ENCODE measurements around the gene PTPRE.

Gene PTPRE

DNA sequence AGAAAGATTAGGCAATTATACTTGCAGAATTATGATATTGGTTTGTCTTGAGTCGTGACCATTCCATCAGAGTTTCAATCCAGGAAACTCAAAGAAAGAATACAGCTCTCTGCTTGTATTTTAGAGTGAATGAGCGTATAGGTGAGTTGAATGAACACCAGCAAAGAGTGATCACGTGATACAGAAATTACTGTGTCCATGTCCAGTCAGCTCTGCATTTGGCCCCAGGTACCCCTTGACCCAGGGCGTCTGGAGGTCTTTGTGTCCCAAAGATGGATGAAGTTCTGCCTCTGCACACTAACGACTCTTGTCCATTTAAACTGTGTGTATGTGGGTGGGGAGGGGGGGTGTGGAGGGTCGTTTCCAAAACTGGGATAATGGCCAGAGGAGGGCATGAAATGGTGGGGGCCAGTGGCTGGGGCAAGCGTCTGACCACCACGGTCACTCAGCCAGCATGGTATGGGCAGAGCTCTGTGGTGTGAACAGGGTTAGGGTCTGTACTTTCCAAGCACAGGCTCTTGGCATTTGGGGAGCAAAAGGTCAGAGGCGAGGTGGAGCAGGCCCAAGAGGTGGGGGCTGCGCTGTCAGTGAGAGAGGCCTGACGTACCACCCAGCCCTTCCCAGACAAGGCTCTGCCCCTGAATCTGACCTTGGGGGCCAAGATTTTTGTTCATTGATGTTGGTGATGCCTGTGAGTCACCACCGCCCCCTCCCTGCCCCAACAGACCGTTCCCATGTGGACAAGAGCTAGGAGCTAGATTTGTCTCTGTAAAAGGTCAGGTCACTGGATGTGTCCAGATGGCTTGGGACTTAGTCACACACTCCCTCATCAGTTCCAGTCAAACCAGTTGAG, 1.4 kb downstream of the PTPRE start:
- no peak for DNase-seq (ENCODE audit: low spot score)

GRCh38 chr10:127908959-127909267, 2.0 kb downstream of the PTPRE start:
- no peak for DNase-seq (ENCODE audit: low spot score)

- no peak for DNase-seq (ENCODE audit: low spot score)
These were observed 3.0 kb downstream of the PTPRE start for GRCh38 chr10:127909716-127910463.

DNA sequence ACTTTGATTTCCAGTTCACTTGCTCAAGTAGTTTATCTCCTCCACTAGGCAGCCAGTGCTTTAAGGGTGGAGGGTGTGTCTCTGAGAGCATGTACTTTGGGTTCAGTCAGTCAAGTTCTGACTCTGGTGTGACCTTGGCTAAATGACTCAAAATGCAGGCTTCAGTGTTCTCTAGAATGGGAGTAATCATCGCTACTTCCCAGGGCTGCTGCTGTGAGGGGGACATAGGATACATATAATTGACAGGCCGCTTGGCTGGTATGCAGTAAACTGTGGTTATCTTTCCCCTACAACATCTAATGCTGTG, 3.5 kb downstream of the PTPRE start:
- DNase-seq (ENCODE audit: low spot score): no peak

GRCh38 chr10:127911218-127911866, 4.4 kb downstream of the PTPRE start:
- peak; percentile 16 for DNase-seq (ENCODE audit: low spot score)

DNA sequence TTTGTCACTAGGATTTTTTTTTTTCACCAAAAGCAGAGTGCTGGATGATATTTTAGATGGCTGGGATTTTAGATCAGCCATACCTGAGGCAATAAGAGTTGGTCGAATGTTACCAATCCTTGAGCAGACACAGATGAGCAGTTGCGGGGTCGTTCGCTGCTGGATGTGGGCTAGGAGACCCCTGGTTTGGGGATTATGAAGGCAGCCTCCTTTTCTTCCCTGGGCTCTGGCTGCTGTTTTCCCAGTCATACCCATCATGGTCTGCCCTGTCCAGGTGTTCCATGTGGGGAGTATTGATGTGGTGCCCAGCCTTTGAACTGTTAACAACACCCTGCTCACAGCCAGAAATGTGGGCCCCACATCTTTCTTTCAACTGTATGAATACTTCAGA, 5.0 kb downstream of the PTPRE start:
- no peak for DNase-seq (ENCODE audit: low spot score)

GRCh38 chr10:127912607-127913367, 5.9 kb downstream of the PTPRE start:
- no peak for DNase-seq (ENCODE audit: low spot score)

GRCh38 chr10:127913368-127913759, 6.5 kb downstream of the PTPRE start:
- no peak for DNase-seq (ENCODE audit: low spot score)

- DNase-seq (ENCODE audit: low spot score): no peak
These were observed 8.4 kb downstream of the PTPRE start for GRCh38 chr10:127915324-127915723.

DNA sequence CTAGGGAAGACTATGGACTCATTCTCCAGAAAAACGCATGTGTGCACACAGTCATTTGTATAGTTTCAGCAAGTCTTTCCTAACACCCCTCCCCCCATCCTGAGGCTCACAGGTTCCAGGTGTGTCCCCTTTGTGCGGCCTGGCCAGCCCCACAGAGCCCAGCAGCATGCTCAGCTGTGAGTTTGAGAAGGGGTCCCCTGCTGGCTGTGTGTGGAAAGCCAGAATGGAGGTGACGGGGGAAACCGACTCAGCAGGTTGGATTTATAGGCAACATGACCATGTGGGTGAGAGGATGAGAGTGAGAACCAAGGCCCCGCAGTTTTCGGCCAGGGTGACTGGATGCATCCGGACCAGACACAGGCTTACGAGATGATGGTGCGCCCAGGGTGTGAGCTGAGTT, 9.9 kb downstream of the PTPRE start:
- no peak for DNase-seq (ENCODE audit: low spot score)

GRCh38 chr10:127918572-127918971, 11.7 kb downstream of the PTPRE start:
- no peak for DNase-seq (ENCODE audit: low spot score)

DNA sequence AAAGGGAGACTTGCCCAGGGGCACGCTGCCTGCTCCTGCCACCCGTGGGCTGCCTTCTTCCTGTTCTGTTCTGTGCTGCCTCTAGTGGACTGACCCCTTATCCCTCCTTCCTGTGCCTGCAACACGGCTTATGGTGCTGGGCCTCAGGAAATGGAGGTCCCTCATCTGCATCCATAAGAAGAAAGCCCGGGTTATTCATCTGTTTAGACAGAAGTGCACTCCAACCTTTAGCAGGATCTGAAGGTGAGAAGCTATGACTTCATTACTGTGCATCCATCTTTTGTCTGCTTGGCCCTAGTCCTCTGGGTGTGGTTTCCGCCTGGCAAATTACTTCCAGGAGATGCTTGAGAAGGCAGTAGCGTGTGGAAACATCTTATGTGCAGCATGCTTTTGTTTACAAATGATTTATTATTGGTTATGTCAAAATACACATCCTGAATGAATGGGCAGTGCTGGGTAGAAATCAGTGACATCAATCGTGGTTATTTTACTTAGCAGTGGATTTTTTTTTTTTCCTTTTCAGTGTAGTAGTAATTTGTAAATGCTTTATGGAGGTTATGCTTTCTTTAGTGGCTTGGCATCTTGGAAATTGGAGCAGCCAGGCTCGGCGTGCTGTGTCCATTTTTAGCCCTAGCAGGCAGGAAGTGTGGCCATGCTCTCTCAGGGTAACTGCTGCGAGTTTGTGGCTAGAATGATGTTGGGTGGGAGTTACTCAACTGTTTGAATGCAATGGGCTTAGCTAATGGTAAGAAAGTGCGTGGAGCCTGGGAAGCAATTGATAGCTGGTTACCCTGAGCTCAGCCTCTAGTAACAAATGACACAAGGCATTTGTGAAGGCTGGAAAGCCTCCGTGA, 12.7 kb downstream of the PTPRE start:
- DNase-seq (ENCODE audit: low spot score): peak; percentile 33

- no peak for DNase-seq (ENCODE audit: low spot score)
These were observed 13.6 kb downstream of the PTPRE start for GRCh38 chr10:127920306-127921074.

- no peak for DNase-seq (ENCODE audit: low spot score)
These were observed 14.3 kb downstream of the PTPRE start for GRCh38 chr10:127921075-127921752.

DNA sequence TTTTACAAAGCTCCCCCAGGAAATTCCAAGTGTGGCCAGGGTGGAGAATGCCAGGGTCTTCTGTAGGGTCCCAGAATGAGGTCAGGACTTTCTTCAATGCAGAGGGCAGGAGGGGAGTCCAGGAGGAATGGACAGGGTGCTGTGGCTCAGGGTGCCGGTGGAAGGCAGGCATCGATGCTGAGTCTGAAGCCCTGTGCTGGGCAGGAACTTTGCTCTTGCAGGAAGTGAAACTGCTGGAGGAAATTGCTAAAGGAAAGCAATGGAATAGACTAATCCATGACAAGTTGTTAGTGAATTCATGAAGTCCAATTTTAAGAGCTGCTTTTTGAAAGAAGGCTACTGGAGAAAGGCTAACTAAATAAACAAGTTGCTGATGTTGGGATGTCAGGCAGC, 14.8 kb downstream of the PTPRE start:
- DNase-seq (ENCODE audit: low spot score): no peak

DNA sequence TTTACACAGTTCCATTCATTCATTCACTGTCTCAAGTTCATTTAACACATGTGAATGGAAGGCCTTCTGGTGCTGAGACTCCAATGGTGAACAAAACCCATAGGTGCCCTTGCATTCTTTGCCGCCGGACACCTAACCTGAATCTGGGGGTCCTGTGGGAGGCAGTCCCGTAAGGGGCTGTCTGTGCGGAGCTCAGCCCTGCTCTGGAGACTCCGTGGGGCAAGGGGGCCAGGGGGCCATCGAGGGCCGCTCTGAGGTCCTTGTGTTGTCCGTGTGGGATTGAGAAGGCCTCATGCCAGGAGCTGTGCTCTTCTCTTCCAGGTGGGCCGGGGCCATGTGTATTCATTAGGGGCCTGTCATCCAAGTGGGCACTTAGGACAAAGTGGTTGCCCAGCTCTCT, 15.3 kb downstream of the PTPRE start:
- no peak for DNase-seq (ENCODE audit: low spot score)

DNA sequence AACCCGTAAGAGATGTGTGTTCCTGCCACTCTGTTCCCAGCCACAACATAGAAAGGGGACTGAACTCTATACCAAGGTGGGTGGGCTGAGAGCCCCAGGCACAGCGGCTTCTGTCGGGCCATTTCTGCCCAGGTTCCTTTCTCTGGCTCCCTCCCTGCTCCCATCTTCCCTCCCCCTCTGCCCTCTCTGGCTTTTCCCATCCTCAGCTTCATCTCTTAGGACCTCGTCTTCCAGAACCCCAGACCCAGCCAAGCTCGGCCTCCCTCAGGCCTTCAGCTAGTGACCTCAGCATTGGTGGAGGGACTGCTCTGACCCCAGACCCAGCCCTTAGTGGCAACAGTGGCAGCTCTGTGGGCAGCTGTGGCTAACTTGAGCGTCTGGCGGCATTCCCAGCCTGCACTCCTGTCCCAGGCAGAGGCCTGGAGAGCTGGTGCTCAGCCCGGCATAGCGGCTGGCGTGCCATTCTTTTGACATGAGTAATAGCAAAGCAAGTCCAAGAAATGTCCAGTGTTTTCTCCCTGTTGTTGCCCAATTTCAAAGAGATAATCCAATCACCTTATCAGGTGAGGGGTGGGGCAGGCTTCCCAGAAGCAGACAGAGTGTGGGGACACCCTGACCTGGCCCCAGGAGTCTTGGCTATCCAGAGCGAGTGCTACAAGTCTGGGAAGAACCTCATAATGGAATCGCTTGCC, 15.9 kb downstream of the PTPRE start:
- no peak for DNase-seq (ENCODE audit: low spot score)

DNA sequence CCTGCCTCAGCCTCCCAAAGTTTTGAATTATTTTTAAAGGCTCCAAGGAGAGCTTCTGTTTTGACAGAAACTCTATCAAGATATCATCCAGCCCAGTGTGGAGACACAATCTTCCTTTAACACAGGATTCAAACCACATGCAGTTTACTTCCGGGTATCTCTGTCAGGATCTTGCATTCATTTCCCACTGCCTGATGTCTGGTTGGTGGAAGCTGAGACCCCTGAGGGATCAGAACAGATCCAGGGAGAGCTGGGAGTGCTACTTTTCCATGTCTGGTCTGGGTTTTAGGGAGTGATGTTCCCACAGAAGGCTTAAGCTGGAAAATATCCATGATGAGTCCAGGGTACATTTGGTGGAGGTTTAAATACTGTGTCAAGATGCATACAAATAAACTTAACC, 16.7 kb downstream of the PTPRE start:
- DNase-seq (ENCODE audit: low spot score): no peak

GRCh38 chr10:127925471-127926207, 18.7 kb downstream of the PTPRE start:
- no peak for DNase-seq (ENCODE audit: low spot score)

Data from cerebellar cortex (tissue), 1 donor.